Measurements from ENCODE around the gene C1orf105.
"Not testable (repeated sequence)": the region's sequence is repeated elsewhere in the genome, so short reads cannot be mapped to it uniquely, and the experiment has no call there.

Gene C1orf105

DNA sequence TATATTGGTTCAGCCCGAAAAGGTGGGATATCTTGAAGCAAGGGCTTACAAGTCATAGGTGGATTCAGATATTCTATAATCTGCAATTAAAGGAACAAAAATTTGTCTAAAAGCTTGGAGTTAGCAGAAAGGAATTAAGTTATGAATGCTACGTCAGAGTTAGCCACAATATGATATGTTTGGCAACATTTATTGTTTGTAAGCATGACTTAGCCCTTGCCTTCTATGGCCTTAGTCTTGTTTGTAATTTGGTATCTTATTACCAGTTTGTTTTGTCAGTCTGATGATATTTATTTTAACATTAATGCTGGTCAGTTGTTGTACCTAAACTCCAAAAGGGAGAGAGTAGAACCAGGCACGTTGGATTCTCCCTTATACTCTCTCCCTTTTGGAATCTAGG lies 69.4 kb downstream of the C1orf105 start:
- ChIA-PET POLR2A (no interaction called here), CTCF (no interaction called here)
- no peak for DNase-seq (ENCODE audit: low read depth, low spot score)
- TF ChIP-seq, protein P1, sequence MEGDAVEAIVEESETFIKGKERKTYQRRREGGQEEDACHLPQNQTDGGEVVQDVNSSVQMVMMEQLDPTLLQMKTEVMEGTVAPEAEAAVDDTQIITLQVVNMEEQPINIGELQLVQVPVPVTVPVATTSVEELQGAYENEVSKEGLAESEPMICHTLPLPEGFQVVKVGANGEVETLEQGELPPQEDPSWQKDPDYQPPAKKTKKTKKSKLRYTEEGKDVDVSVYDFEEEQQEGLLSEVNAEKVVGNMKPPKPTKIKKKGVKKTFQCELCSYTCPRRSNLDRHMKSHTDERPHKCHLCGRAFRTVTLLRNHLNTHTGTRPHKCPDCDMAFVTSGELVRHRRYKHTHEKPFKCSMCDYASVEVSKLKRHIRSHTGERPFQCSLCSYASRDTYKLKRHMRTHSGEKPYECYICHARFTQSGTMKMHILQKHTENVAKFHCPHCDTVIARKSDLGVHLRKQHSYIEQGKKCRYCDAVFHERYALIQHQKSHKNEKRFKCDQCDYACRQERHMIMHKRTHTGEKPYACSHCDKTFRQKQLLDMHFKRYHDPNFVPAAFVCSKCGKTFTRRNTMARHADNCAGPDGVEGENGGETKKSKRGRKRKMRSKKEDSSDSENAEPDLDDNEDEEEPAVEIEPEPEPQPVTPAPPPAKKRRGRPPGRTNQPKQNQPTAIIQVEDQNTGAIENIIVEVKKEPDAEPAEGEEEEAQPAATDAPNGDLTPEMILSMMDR (IDR thresholded peaks at IDR 0.05; ENCODE audit: insufficient read depth, low read length, missing control alignments), result no peak
- no peak overlapping the region for H3K4me3 ChIP-seq (ENCODE audit: low read depth, low read length)

DNA sequence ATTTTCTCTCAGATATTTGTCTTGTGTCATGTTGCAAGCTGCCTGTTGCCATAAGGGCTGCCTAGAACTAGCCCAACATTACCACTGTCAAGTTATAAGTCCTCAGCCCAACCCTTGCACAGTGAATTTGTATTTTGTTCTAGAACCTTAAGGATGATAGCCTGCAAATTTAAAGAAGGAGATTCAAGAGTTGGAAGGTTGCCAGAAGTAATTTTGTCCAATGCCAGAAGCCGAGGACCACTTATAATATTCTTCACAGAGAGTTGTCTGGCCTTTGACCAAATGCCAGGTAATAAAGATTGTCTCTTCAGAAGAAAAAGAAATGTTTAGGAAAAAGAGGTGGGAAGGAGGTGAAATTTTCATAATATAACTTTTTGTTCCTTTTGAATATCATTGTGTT lies 71.9 kb downstream of the C1orf105 start:
- TF ChIP-seq, protein P1 (IDR thresholded peaks at IDR 0.05; ENCODE audit: insufficient read depth, low read length, missing control alignments), result no peak

DNA sequence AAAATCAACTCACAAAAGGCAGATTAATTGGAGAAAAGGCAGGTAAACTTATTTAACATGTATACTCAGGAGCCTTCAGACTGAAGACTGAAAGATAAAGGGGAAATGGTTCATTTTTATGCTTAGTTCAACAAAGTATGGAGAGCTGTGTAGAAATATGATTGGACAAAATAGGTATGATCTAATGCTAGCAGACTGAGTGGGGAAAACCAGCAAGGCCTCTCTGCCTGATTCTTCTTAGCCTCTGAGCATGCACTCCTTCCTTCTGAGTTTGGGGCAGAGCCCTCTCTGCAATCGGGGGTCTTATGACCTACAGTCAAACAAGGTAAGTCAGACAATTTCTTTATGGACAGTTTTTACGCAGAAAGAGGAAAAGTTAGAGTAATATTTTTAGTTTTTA lies 73.7 kb downstream of the C1orf105 start:
- TF ChIP-seq, protein P1 (IDR thresholded peaks at IDR 0.05; ENCODE audit: insufficient read depth, low read length, missing control alignments), result no peak
- POLR2A ChIA-PET, result no interaction called here
- H3K4me3 ChIP-seq (ENCODE audit: low read depth, low read length), result no peak overlapping the region
- CTCF ChIA-PET, result no interaction called here
- no peak for DNase-seq (ENCODE audit: low read depth, low spot score)

More for the DNA sequence above, 71.9 kb downstream of the C1orf105 start:
- ChIA-PET POLR2A (no interaction called here), CTCF (no interaction called here)
- no peak overlapping the region for H3K4me3 ChIP-seq (ENCODE audit: low read depth, low read length)
- no peak for DNase-seq (ENCODE audit: low read depth, low spot score)

DNA sequence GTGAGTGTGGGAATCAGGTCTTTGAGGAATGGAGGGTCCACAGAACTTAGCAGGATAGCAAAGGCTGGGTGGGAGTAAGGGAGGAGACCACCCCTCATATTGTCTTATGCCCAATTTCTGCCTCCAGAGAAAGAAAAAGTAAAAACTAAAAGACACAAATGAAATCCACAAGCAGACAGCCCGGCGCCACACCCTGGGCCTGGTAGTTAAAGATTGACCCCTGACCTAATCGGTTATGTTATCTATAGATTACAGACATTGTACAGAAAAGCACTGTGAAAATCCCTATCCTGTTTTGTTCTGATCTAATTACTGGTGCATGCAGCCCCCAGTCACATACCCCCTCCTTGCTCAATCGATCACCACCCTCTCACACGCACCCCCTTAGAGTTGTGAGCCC lies 75.6 kb downstream of the C1orf105 start:
- DNase-seq (ENCODE audit: low read depth, low spot score); POLR2A ChIA-PET; H3K4me3 ChIP-seq (ENCODE audit: low read depth, low read length): not testable (repeated sequence)
- CTCF ChIA-PET, result interaction anchor here (1.4 kb wide), 1 partner anchor 10 kb away, joined by 3 read pairs; no protein-coding TSS in a partner anchor

DNA sequence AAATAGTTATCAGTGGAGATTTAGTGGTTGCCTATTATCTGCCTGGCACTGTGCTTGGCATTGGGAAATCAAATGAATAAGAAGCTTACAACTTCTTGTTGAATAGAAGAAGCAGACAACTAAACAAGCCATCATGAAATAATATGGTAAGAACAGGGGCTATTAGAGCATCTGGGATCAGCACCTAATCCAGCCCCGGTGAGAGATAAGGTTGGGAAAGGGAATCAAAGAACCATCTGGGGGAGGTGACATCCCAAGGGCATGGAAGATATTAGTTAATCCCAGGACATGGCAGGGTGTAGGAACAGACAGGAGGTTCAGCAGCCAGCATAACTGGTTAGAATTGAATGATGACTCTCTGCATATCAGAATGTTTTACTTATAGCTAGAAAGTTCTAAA lies 76.2 kb downstream of the C1orf105 start:
- ChIA-PET CTCF (interaction anchor here (1.2 to 1.4 kb wide), 2 partner anchors 9 to 11 kb away, joined by 3 to 4 read pairs; no protein-coding TSS in a partner anchor), POLR2A (no interaction called here)
- no peak for DNase-seq (ENCODE audit: low read depth, low spot score)
- H3K4me3 ChIP-seq (ENCODE audit: low read depth, low read length), result no peak overlapping the region
- TF ChIP-seq, protein P1 (IDR thresholded peaks at IDR 0.05; ENCODE audit: insufficient read depth, low read length, missing control alignments), result no peak

DNA sequence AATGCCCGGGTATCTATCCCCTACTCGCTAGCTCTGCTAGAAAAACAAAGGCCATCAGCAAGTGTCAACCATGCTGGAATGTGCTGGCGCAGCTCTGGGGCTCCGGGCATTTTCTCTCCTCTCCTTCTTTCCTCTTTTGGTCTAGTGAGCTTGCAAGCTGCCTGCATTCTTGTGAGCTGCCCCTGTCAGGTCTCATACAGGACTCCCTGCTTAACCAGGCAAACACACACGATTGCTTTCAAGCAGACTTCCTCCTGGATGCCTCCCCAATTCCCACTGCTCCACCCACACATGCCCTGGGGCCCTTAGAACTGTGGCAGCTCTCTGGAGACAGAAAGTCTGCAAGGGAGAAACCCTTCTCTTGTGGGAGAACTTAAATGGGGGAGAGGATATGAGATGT lies 76.7 kb downstream of the C1orf105 start:
- no peak overlapping the region for H3K4me3 ChIP-seq (ENCODE audit: low read depth, low read length)
- DNase-seq (ENCODE audit: low read depth, low spot score), result peak; percentile 5
- CTCF ChIA-PET, result interaction anchor here (0.7 to 1.4 kb wide), 3 partner anchors 9 to 34 kb away, joined by 3 to 4 read pairs (median 3); no protein-coding TSS in a partner anchor
- TF ChIP-seq, protein P1 (IDR thresholded peaks at IDR 0.05; ENCODE audit: insufficient read depth, low read length, missing control alignments), result no peak
- POLR2A ChIA-PET, result no interaction called here

DNA sequence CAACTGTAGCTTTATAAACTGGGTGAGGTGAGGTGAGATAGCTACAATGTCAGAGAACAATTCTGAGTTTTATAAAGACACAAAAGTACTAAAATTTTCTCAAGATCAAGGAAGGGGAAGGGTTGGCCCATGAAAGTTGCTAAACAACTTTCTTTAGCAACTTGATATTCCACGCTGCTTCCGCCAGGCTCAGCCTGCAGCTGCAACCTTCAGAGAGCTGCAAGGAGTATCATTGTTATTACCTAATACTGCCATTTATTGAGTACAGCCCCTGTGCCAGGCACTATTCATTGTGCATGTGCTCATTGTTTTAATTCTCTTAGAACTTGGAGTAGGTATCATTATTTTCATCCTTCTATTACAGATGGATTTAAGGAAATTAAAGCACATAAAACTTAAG lies 78.4 kb downstream of the C1orf105 start:
- H3K4me3 ChIP-seq (ENCODE audit: low read depth, low read length), result no peak overlapping the region
- POLR2A ChIA-PET, result no interaction called here
- TF ChIP-seq, protein P1 (IDR thresholded peaks at IDR 0.05; ENCODE audit: insufficient read depth, low read length, missing control alignments), result no peak
- CTCF ChIA-PET, result no interaction called here
- no peak for DNase-seq (ENCODE audit: low read depth, low spot score)

Measured in AG04449 (cell line).